ENCODE data around the gene ACBD4. TPM values are rescaled to one million over a fixed set of nuclear protein-coding genes. Genes with fewer than 3 reads are reported as not detected.

The ACBD4 gene
- total RNA-seq, 1 experiment from 2014 or later = 9.7 TPM

GRCh38 chr17:45146592-45146889, 11.1 kb downstream of the ACBD4 start:
- Histone ChIP-seq H2BK120ac (ENCODE audit: low read depth, low read length, poor library complexity, severe bottlenecking) (no peak overlapping the region), H3K4ac (ENCODE audit: low read depth, low read length) (no peak overlapping the region), H3T11ph (ENCODE audit: low read length) (no peak overlapping the region), H2AFZ (ENCODE audit: low read length) (no peak overlapping the region), H3K4me1 (ENCODE audit: insufficient read depth, low read length) (peaks cover 2% of the 10 kb centered on the region; the same call in 1 of the 2 replicates), H3K27me3 (ENCODE audit: insufficient read depth, low read length) (no peaks in the 10 kb centered on the region), H3K79me2 (ENCODE audit: insufficient read depth, low read length) (no peaks in the 10 kb centered on the region; the same call in 1 of the 2 replicates), H2BK12ac (ENCODE audit: insufficient read length, low read depth, low read length) (no peak overlapping the region), H3K14ac (ENCODE audit: insufficient read depth, low read length) (no peak overlapping the region), H4K91ac (ENCODE audit: insufficient read length, low read depth, low read length) (no peak overlapping the region), H2BK5ac (ENCODE audit: insufficient read length, low read length) (no peak overlapping the region), H2BK20ac (ENCODE audit: low read depth, low read length, poor library complexity, severe bottlenecking) (no peak overlapping the region), H2BK15ac (ENCODE audit: low read depth, low read length) (no peak overlapping the region), H3K56ac (ENCODE audit: insufficient read length, low read depth, low read length) (no peak overlapping the region), H3K4me2 (ENCODE audit: insufficient read depth, insufficient read length, low read length) (peak overlapping the region; percentile 46), H4K8ac (replicated peaks; ENCODE audit: insufficient read length, low read depth, low read length) (no peak overlapping the region), H4K5ac (ENCODE audit: insufficient read length, low read depth, low read length) (no peak overlapping the region), H3K18ac (ENCODE audit: insufficient read length, low read depth, low read length) (no peak overlapping the region), H3K79me1 (ENCODE audit: insufficient read depth, low read depth, low read length, poor library complexity, severe bottlenecking) (peaks cover 2% of the 10 kb centered on the region), H3K23ac (ENCODE audit: insufficient read length, low read depth, low read length) (no peak overlapping the region), H4K20me1 (ENCODE audit: control insufficient read depth, insufficient read depth, insufficient read length) (no peaks in the 10 kb centered on the region), H2AK5ac (ENCODE audit: insufficient read length, low read length) (no peak overlapping the region), H3K9me3 (ENCODE audit: control insufficient read depth, low read depth, low read length) (no peaks in the 10 kb centered on the region), H3K9ac (ENCODE audit: extremely low read depth, insufficient read length, low read length) (peak overlapping the region; percentile 92), H3K23me2 (ENCODE audit: insufficient read length, low read depth, low read length, poor library complexity, severe bottlenecking) (peaks cover 22% of the 10 kb centered on the region), H3K27ac (ENCODE audit: insufficient read length, low read depth, low read length) (no peak overlapping the region)
- TF ChIP-seq, protein P1, sequence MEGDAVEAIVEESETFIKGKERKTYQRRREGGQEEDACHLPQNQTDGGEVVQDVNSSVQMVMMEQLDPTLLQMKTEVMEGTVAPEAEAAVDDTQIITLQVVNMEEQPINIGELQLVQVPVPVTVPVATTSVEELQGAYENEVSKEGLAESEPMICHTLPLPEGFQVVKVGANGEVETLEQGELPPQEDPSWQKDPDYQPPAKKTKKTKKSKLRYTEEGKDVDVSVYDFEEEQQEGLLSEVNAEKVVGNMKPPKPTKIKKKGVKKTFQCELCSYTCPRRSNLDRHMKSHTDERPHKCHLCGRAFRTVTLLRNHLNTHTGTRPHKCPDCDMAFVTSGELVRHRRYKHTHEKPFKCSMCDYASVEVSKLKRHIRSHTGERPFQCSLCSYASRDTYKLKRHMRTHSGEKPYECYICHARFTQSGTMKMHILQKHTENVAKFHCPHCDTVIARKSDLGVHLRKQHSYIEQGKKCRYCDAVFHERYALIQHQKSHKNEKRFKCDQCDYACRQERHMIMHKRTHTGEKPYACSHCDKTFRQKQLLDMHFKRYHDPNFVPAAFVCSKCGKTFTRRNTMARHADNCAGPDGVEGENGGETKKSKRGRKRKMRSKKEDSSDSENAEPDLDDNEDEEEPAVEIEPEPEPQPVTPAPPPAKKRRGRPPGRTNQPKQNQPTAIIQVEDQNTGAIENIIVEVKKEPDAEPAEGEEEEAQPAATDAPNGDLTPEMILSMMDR (conservative IDR thresholded peaks at IDR 0.05) = no peak
- no peaks in the 10 kb centered on the region; a peak in 1 of 5 replicates for H3K9me3 Mint-ChIP-seq
- peak overlapping the region in 2 of 3 experiments; percentile 99; a peak in 3 of 7 replicates for H3K27ac Mint-ChIP-seq
- peak overlapping the region; percentile 98 to 99 for H3K4me3 Mint-ChIP-seq
- no peak for DNase-seq
- WGBS (ENCODE audit: extremely low coverage, insufficient read length, low lambda C conversion rate) = no CpG with 5 or more reads among the region's 4 CpGs
- peaks cover 0 to 5% (median 3%) of the 10 kb centered on the region in 3 experiments; a peak in 2 of 7 replicates for H3K36me3 Mint-ChIP-seq (ENCODE audit: insufficient read depth in 1 of 3, low read depth in 3 of 3)
- H3K27me3 Mint-ChIP-seq (ENCODE audit: low read depth) = peaks cover 2% of the 10 kb centered on the region
- H3K4me1 Mint-ChIP-seq = peaks cover 39 to 46% of the 10 kb centered on the region in 2 experiments

All from H9 (cell line).